ENCODE results near the gene TPST2.
"Not testable (repeated sequence)": the region's sequence is repeated elsewhere in the genome, so short reads cannot be mapped to it uniquely, and the experiment has no call there.

The TPST2 gene

DNA sequence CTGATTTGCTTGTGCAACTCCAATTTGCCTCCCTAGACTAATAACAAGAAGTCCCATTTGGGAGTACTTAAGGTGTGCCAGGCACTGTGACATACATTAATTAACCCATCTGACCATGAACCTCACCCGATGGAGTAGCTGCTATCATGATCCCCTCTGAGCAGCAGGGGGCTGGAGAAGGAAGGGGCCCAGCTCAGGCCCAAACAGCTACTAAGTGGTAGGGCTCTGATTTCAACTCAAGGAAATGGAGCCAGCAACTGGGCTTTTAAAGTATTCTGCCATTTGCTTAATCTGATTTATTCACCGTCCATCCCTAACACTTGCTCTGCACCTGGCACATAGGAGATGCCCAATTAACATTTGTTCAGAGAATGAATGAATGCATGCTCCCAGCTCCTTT lies 26.7 kb upstream of the TPST2 start:
- no peak overlapping the region for H3K27ac Mint-ChIP-seq
- H3K27me3 Mint-ChIP-seq: no peaks in the 10 kb centered on the region
- no peaks in the 10 kb centered on the region for H3K9me3 Mint-ChIP-seq
- no peaks in the 10 kb centered on the region for H3K4me1 Mint-ChIP-seq
- no peak overlapping the region for H3K4me3 Mint-ChIP-seq
- no peaks in the 10 kb centered on the region for H3K36me3 Mint-ChIP-seq

DNA sequence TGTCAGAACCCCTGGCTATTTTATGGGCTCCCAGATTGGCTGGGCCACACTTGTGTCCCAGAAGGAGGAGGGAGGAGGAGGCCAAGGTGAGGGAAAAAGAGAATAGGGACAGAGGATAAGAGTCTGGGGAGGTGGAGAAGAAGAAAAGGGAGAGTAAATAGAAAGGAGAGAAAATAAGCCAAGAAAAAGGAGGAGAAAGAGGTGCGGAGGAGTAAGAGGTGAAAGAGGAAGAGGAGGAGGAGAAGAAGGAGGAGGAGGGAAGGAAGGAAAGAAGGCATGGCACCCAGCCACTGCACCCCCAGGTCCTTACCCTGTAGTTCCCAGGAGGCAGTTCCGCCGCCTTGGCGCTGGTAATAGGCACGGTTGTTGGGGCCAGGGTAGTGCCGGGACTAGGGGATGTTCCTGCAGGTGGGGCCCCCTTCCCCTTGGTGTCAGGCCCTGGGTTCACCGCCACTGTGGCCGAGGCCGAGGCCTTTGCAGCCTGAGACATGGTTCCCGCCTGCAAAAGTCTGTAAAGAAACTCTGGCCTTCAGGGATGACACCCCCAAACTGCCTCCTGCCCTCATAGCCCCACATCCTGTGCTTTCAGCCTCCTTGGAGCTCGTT lies 26.0 kb upstream of the TPST2 start:
- no peaks in the 10 kb centered on the region for H3K4me1 Mint-ChIP-seq
- no peaks in the 10 kb centered on the region for H3K27me3 Mint-ChIP-seq
- no peaks in the 10 kb centered on the region for H3K36me3 Mint-ChIP-seq
- H3K27ac Mint-ChIP-seq: no peak overlapping the region
- H3K4me3 Mint-ChIP-seq: no peak overlapping the region
- no peaks in the 10 kb centered on the region for H3K9me3 Mint-ChIP-seq

DNA sequence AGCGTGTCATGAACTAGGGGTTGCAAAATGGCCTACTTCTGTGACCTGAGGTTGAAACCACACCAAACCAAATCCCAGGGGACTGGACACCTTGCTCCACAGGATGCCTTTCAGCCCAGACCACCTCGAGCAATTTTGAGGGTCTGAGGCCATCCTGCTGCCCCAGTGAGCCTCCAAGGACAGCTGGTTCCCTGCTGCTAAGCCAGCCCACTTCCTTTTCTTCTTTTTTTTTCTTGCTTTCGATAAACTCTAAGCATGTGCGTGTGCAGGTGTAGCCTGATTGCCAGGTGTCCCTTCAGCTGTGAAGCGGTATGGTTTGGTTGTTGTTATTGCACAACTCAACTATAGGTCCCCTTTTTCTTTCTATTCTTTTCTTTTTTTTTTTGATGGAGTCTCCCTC lies 25.2 kb upstream of the TPST2 start:
- Mint-ChIP-seq H3K27ac (no peak overlapping the region), H3K9me3 (no peaks in the 10 kb centered on the region), H3K36me3 (no peaks in the 10 kb centered on the region), H3K4me1 (peaks cover 4% of the 10 kb centered on the region), H3K4me3 (no peak overlapping the region), H3K27me3 (no peaks in the 10 kb centered on the region)

DNA sequence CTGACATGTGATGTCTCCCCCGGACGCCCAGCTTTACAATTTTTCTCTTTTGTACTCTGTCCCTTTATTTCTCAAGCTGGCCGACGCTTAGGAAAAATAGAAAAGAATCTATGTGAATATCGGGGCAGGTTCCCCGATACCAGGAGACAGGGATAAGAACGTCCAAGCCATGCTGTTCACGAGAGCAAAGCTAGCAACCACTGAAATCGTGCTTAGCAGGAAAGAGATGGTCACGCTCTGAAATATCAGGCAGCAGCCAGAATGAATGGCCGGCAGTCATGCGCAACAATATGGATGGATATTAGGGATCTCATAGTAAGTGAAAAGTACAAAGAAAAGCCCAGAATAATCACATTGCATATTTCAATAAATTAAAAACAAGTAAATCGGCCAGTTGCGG lies 24.4 kb upstream of the TPST2 start:
- no peak overlapping the region for H3K4me3 Mint-ChIP-seq
- no peaks in the 10 kb centered on the region for H3K9me3 Mint-ChIP-seq
- H3K36me3 Mint-ChIP-seq: no peaks in the 10 kb centered on the region
- H3K27ac Mint-ChIP-seq: peak overlapping the region; percentile 63
- H3K4me1 Mint-ChIP-seq: peaks cover 5% of the 10 kb centered on the region
- no peaks in the 10 kb centered on the region for H3K27me3 Mint-ChIP-seq

DNA sequence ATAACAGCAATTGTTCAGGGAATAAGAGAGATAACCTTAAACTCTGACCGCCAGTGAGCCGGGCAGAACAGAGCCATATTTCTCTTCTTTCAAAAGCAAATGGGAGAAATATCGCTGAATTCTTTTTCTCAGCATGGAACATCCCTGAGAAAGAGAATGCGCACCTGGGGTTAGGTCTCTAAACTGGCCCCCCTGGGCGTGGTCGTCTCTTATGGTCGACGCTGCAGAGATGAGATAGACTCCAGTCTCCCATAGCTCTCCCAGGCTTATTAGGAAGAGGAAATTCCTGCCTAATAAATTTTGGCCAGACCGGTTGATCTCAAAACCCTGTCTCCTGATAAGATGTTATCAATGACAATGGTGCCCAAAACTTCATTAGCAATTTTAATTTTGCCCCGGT lies 23.8 kb upstream of the TPST2 start:
- not testable (repeated sequence) for H3K9me3 Mint-ChIP-seq, H3K27ac Mint-ChIP-seq, H3K4me1 Mint-ChIP-seq, H3K4me3 Mint-ChIP-seq, H3K27me3 Mint-ChIP-seq, H3K36me3 Mint-ChIP-seq

DNA sequence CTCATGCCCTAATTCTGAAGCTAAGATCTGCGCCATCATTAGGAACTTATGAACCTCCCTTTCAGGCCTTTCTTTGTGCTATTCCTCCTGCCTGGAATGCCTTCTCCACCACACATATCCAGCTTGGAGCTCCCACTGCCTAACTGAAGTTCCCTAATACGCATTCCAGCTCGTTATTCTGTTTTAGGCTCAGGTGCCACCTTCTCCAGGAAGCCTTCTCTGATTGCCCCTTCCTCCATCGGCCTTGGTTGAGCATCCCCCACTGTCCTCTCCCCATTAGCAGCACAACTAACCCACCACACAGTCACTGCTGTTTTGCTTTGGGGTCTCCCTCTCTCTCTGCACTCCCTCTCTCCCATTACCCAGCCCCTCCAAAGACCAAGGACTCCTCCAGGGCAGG lies 22.7 kb upstream of the TPST2 start:
- no peak overlapping the region for H3K4me3 Mint-ChIP-seq
- no peaks in the 10 kb centered on the region for H3K27me3 Mint-ChIP-seq
- H3K27ac Mint-ChIP-seq: no peak overlapping the region
- peaks cover 5% of the 10 kb centered on the region for H3K4me1 Mint-ChIP-seq
- H3K9me3 Mint-ChIP-seq: no peaks in the 10 kb centered on the region
- H3K36me3 Mint-ChIP-seq: no peaks in the 10 kb centered on the region

DNA sequence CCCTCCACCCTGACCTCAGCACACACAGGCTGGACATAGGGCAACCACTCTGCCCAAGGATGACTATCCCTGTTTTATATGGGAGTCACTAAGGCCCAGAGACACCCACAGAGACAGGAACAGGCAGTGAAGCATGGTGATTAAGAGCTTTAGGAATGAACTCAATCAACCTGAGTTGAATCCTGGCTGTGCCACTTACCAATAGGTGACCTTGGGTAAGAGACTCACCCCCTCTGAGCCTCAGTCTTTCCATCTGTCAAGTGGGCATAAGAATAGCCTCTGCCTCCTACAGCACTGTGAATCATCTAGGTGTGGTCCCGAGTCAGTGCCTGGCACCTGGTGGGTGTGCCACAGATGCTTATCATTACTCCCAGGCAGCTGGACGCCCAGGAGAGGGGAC lies 21.1 kb upstream of the TPST2 start:
- no peaks in the 10 kb centered on the region for H3K9me3 Mint-ChIP-seq
- no peaks in the 10 kb centered on the region for H3K36me3 Mint-ChIP-seq
- no peak overlapping the region for H3K4me3 Mint-ChIP-seq
- no peaks in the 10 kb centered on the region for H3K27me3 Mint-ChIP-seq
- no peak overlapping the region for H3K27ac Mint-ChIP-seq
- peaks cover 5% of the 10 kb centered on the region for H3K4me1 Mint-ChIP-seq

DNA sequence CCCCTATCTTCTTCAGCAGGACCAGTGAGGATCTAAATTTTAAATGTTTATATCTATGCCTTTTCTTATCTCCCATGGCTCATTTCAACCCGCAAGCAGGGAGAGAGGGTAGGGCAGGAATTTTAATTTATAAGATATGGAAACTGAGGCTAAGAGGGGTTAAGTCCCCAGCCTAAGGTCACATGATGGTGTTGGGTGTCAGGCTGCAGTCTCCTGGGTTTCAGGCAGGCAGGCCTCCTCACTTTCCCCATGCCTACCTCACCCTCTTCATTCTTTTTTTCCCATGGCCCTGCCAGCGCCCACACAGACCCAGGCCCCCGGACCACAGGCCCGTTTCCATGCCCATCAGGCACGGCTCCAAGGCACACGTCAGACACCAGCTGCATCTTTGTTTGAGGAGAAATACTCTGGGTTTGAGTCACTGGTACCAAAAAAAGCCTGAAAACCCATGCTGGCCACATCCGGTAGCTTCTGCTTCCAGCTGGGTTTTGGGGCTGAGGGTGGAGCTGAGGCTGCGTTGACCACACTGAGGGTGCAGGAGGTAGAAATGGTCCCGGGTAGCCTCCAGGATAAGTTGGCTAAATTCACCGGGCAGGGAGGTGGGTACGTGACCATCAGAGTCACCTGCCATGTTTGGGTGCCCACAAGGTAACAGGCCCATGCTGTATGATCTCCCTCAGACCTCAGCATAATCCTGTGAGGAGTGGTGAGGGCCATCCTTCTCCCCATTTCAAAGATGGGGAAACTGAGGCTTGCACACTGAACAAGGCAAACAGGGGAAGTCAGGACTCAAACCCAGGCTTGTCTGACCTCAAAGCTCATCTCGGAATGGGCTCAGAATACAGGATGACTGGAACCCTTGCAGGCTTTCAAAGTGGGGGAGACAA lies 20.4 kb upstream of the TPST2 start:
- no peak overlapping the region for H3K27ac Mint-ChIP-seq
- H3K4me1 Mint-ChIP-seq: peaks cover 5% of the 10 kb centered on the region
- H3K4me3 Mint-ChIP-seq: no peak overlapping the region
- no peaks in the 10 kb centered on the region for H3K27me3 Mint-ChIP-seq
- H3K9me3 Mint-ChIP-seq: no peaks in the 10 kb centered on the region
- H3K36me3 Mint-ChIP-seq: no peaks in the 10 kb centered on the region

DNA sequence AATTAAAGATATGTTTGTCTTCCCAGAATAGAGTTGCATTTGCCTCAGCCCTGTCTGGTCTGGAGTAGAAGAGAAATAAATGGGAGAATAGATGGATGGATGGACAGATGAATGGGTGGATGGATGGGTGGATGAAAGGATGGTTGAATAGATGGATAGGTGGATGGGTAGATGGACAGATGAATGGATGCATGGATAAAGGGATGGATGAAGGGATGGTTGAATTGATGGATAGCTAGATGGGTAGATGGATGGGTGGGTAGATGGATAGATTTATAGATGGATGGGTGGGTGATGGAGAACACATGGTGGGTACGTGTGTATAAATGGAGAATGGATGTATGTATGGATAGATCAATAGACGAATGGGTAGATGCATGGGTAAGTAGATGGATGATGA lies 19.4 kb upstream of the TPST2 start:
- Mint-ChIP-seq H3K27me3 (no peaks in the 10 kb centered on the region), H3K27ac (no peak overlapping the region), H3K4me1 (peaks cover 5% of the 10 kb centered on the region), H3K9me3 (no peaks in the 10 kb centered on the region), H3K36me3 (no peaks in the 10 kb centered on the region), H3K4me3 (no peak overlapping the region)

DNA sequence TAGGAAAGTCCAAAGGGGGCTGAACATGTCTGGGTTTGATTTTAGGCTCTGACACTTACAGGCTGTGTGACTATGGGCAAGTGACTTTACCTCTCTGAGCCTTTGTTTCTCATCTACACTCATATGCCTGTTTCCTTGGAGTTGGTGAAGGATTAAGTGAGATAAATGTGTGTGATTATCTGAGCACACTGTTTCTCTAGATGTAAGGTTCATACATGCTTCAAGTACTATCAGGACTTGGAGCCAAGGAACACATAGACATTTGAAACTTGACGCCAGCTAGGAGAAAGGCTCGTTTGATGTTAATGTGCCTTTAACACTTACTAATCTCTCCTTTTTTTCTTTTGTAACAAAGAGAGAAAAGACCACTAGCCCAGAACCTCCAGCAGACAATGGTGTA lies 18.2 kb upstream of the TPST2 start:
- no peak overlapping the region for H3K27ac Mint-ChIP-seq
- no peaks in the 10 kb centered on the region for H3K36me3 Mint-ChIP-seq
- H3K9me3 Mint-ChIP-seq: no peaks in the 10 kb centered on the region
- peaks cover 5% of the 10 kb centered on the region for H3K4me1 Mint-ChIP-seq
- no peaks in the 10 kb centered on the region for H3K27me3 Mint-ChIP-seq
- H3K4me3 Mint-ChIP-seq: no peak overlapping the region

DNA sequence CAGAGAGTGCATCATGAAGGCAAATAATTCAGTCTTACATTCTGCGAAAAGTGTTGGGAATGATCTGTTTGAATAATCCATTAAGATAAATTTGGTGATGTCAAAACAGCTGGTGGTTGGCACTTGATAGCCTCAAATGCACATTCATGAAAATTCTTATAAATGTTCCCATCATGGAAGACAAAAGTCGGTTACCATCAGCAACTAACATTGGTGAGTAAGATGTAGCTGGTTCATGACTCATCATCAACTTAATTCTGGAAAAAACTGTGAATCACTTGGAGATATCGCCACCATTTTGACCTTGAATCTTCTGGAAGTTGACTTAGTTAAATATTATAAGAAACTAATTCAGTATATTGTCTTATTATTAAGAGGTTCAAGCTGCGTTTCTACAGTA lies 16.7 kb upstream of the TPST2 start:
- Mint-ChIP-seq H3K9me3 (no peaks in the 10 kb centered on the region), H3K4me1 (peaks cover 5% of the 10 kb centered on the region), H3K27ac (no peak overlapping the region), H3K27me3 (no peaks in the 10 kb centered on the region), H3K4me3 (no peak overlapping the region), H3K36me3 (no peaks in the 10 kb centered on the region)

DNA sequence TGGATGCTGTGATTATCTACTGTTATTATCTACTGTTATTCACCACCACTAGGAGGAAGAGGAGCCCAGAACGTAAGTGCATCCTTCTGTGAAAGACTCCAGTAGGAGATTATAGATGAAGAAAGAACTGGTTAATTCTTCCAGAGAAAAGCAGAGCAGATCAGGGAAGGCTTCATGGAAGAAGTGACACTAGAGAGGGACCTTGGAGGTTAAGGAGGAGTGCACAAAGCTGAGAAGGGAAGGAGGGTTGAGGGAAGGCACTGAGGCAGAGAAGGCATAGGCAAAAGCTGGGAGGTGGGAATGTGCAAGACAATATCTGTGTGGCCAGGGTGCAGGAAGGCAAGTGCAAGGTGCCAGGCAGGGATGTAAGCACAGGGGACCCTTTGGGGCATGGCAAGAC lies 14.4 kb upstream of the TPST2 start:
- H3K27ac Mint-ChIP-seq: no peak overlapping the region
- H3K4me1 Mint-ChIP-seq: no peaks in the 10 kb centered on the region
- H3K36me3 Mint-ChIP-seq: no peaks in the 10 kb centered on the region
- H3K4me3 Mint-ChIP-seq: no peak overlapping the region
- H3K27me3 Mint-ChIP-seq: no peaks in the 10 kb centered on the region
- no peaks in the 10 kb centered on the region for H3K9me3 Mint-ChIP-seq

DNA sequence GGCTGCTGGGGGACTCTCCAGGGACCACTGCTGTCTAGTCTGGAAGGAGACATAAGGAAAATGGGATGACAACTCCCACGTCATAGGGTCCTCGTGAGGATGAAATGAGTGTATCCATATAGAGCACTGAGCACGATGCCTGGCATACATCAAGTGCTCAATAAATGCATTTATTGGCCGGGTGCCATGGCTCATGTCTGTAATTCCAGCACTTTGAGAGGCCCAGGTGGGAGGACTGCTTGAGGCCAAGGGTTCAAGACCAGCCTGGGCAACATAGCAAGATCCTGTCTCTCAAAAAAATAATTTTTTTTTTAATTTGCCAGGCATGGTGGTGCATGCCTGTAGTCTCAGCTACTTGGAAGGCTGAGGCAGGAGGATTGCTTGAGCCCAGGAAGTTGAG lies 12.2 kb upstream of the TPST2 start:
- H3K9me3 Mint-ChIP-seq: no peaks in the 10 kb centered on the region
- no peak overlapping the region for H3K4me3 Mint-ChIP-seq
- no peaks in the 10 kb centered on the region for H3K27me3 Mint-ChIP-seq
- H3K36me3 Mint-ChIP-seq: no peaks in the 10 kb centered on the region
- no peak overlapping the region for H3K27ac Mint-ChIP-seq
- peaks cover 4% of the 10 kb centered on the region for H3K4me1 Mint-ChIP-seq

DNA sequence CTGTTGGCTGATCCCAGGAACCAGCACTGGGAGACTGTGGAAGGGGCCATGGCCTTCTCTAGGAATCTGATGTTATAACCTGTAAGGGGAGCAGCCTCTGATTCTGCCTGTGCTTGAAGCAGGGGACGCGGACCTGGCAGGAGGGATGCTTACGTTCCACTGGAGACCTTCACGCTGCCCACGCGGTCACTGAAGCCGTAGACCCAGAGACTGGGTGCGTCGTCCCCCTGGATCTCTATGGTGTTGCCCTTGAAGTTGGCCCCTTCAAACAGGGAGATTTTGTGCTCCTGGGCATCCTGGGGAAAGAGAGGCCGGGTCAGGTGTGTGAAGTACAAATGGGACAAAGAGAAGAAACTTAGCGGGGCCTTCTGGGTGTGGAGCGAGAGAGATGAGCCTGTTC lies 11.8 kb upstream of the TPST2 start:
- H3K4me3 Mint-ChIP-seq: no peak overlapping the region
- no peaks in the 10 kb centered on the region for H3K36me3 Mint-ChIP-seq

DNA sequence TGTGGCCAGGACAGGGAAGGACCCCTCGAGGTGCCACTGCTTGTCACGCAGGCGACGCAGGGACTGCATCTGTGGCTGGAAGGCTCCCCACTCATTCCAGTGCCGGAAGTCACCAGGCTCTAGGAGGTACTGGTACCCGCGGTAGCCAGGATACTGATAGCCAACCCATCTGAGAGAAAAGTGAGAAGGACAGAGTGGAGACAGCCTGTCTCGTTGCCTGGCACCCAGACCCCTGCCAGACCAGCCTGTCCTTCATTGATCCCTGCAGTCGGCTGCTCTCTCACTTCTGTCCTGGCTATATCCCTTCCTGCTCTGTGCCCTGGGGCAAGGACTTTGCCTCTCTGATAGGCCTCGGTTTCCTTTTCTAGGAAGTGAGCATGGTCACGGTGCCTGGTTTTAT lies 9.6 kb upstream of the TPST2 start:
- H3K4me3 Mint-ChIP-seq: no peak overlapping the region
- H3K9me3 Mint-ChIP-seq: no peaks in the 10 kb centered on the region

More for the DNA sequence above, 11.8 kb upstream of the TPST2 start:
- Mint-ChIP-seq H3K27ac (no peak overlapping the region), H3K9me3 (no peaks in the 10 kb centered on the region), H3K27me3 (no peaks in the 10 kb centered on the region), H3K4me1 (peaks cover 6% of the 10 kb centered on the region)

DNA sequence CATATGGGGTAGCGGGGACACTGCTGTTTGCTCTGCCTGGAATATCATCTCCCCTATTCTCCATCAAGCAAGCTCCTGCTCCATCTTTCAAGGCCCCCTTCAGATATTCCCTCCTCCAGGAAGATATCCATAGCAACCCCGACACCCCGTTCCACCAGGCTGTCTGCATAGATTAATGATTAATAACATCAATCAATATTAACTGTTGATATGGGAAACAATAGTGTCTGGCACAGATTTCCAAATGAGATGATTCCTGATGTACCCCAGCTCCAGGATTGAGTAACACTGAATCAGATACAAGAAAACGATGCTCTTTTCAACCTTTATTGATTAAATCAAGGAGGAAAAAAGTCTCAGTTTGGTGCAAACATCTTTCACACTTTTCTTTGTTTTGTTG lies 7.5 kb upstream of the TPST2 start:
- H3K4me1 Mint-ChIP-seq: peaks cover 25% of the 10 kb centered on the region
- no peaks in the 10 kb centered on the region for H3K27me3 Mint-ChIP-seq
- no peaks in the 10 kb centered on the region for H3K9me3 Mint-ChIP-seq
- no peak overlapping the region for H3K4me3 Mint-ChIP-seq
- H3K27ac Mint-ChIP-seq: no peak overlapping the region
- H3K36me3 Mint-ChIP-seq: no peaks in the 10 kb centered on the region

More for the DNA sequence above, 9.6 kb upstream of the TPST2 start:
- no peak overlapping the region for H3K27ac Mint-ChIP-seq
- no peaks in the 10 kb centered on the region for H3K27me3 Mint-ChIP-seq
- H3K36me3 Mint-ChIP-seq: no peaks in the 10 kb centered on the region
- peaks cover 6% of the 10 kb centered on the region for H3K4me1 Mint-ChIP-seq

DNA sequence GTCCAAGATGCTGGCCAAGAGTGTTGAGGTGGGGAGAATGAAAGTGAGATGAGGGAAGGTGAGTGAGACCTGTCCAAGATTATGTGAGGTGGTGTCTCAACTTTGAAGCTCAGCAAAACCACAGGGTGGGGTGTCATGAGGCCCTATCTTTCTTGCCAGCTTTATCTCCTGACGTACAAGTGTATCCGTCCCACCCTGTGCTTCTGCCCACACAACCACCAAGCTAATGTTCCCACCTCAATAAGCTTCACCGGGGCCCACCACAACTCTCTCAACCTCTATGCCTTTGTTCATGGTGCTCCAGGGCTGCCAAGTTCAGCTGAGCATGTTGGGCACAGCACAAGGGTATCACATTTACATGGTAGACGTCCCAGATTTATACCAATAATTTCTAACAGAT lies 7.1 kb upstream of the TPST2 start:
- no peak overlapping the region for H3K4me3 Mint-ChIP-seq
- H3K27ac Mint-ChIP-seq: no peak overlapping the region
- peaks cover 29% of the 10 kb centered on the region for H3K4me1 Mint-ChIP-seq
- no peaks in the 10 kb centered on the region for H3K36me3 Mint-ChIP-seq
- no peaks in the 10 kb centered on the region for H3K27me3 Mint-ChIP-seq
- no peaks in the 10 kb centered on the region for H3K9me3 Mint-ChIP-seq
